Trophoblast cell (in vitro differentiated cells and primary cell): Measurements from ENCODE around the gene MTRF1.

Experiments
- DNase-seq, 2 donors: peaks; one replicate each; pipeline ENCODE4 v3.0.0-alpha.2; 2016
- H2AFZ ChIP-seq: 2 replicates; pipeline ENCODE4 v1.6.1; 2013; ENCODE audit warnings: low read length, moderate library complexity, mild to moderate bottlenecking; ENCODE audit not compliant: insufficient read depth, poor library complexity
- H2AK5ac ChIP-seq: 2 replicates; pipeline ENCODE4 v1.6.1; 2013; ENCODE audit warnings: mild to moderate bottlenecking, low read length
- H2BK120ac ChIP-seq: 2 replicates; pipeline ENCODE4 v1.6.1; 2013; ENCODE audit warnings: low read length, mild to moderate bottlenecking, moderate library complexity; ENCODE audit not compliant: insufficient read depth, poor library complexity
- H2BK12ac ChIP-seq: 2 replicates; pipeline ENCODE4 v1.6.1; 2013; ENCODE audit warnings: mild to moderate bottlenecking, low read length, moderate library complexity
- H2BK5ac ChIP-seq: 2 replicates; pipeline ENCODE4 v1.6.1; 2013; ENCODE audit warnings: low read length, low read depth, moderate library complexity, mild to moderate bottlenecking; ENCODE audit not compliant: poor library complexity
- H3K14ac ChIP-seq: 2 replicates; pipeline ENCODE4 v1.6.1; 2013; ENCODE audit warnings: mild to moderate bottlenecking, low read length
- H3K18ac ChIP-seq: 2 replicates; pipeline ENCODE4 v1.6.1; 2013; ENCODE audit warnings: mild to moderate bottlenecking, low read length
- H3K23ac ChIP-seq: 2 replicates; pipeline ENCODE4 v1.6.1; 2013; ENCODE audit warnings: low read length
- H3K27ac ChIP-seq: 2 replicates; pipeline ENCODE4 v1.5.1; 2013; ENCODE audit warnings: low read depth, mild to moderate bottlenecking, inconsistent platforms, low read length, moderate library complexity
- H3K27me3 ChIP-seq: 2 replicates; pipeline ENCODE4 v1.6.1; 2013; ENCODE audit warnings: inconsistent platforms, mild to moderate bottlenecking, low read length, moderate library complexity; ENCODE audit not compliant: insufficient read depth
- H3K36me3 ChIP-seq, 2 experiments: 1 replicate in 1 of 2; 2 replicates in 1 of 2; pipeline ENCODE4 v1.6.1; 2013; ENCODE audit warnings: low read length in 2 of 2, mild to moderate bottlenecking in 2 of 2, moderate library complexity in 1 of 2; ENCODE audit not compliant: insufficient read depth in 2 of 2, control insufficient read depth in 1 of 2
- H3K4ac ChIP-seq: 2 replicates; pipeline ENCODE4 v1.6.1; 2013; ENCODE audit warnings: low read depth, mild to moderate bottlenecking, low read length, moderate library complexity
- H3K4me1 ChIP-seq, 2 experiments: 1 replicate in 1 of 2; 2 replicates in 1 of 2; pipeline ENCODE4 v1.6.1; 2013; ENCODE audit warnings: low read length in 2 of 2, mild to moderate bottlenecking in 2 of 2, moderate library complexity in 1 of 2; ENCODE audit not compliant: insufficient read depth in 2 of 2, control insufficient read depth in 1 of 2
- H3K4me2 ChIP-seq: 2 replicates; pipeline ENCODE4 v1.6.1; 2013; ENCODE audit warnings: inconsistent platforms, mild to moderate bottlenecking, low read length, moderate library complexity
- H3K4me3 ChIP-seq: 2 replicates; pipeline ENCODE4 v1.5.1; 2013; ENCODE audit warnings: mild to moderate bottlenecking, low read depth, low read length, inconsistent platforms
- H3K79me1 ChIP-seq: one replicate; pipeline ENCODE4 v1.6.1; 2013; ENCODE audit warnings: low read length
- H3K79me2 ChIP-seq: 2 replicates; pipeline ENCODE4 v1.6.1; 2013; ENCODE audit warnings: low read length, mild to moderate bottlenecking; ENCODE audit not compliant: control insufficient read depth, insufficient read depth, poor library complexity
- H3K9ac ChIP-seq: 2 replicates; pipeline ENCODE4 v1.6.1; 2013; ENCODE audit warnings: mild to moderate bottlenecking, low read length
- H3K9me3 ChIP-seq: 2 replicates; pipeline ENCODE4 v1.6.1; 2013; ENCODE audit warnings: low read depth, mild to moderate bottlenecking, control low read depth, inconsistent platforms, low read length; ENCODE audit not compliant: insufficient read depth
- H4K12ac ChIP-seq: 2 replicates; pipeline ENCODE4 v1.6.1; 2013; ENCODE audit warnings: low read depth, mild to moderate bottlenecking, low read length, moderate library complexity
- H4K8ac ChIP-seq: 2 replicates; pipeline ENCODE4 v1.6.1; 2013; ENCODE audit warnings: low read depth, mild to moderate bottlenecking, low read length, moderate library complexity
- H4K91ac ChIP-seq: one replicate; pipeline ENCODE4 v1.6.1; 2013; ENCODE audit warnings: low read depth, mild to moderate bottlenecking, low read length, moderate library complexity
- WGBS: extraction: QIAGEN DNeasy Blood & Tissue Kit; methylation state at CpG from one replicate; pipeline ENCODE4 v1.1.7; 2013; ENCODE audit warnings: missing lambda C conversion rate; ENCODE audit not compliant: insufficient read length, insufficient coverage; ENCODE audit errors: extremely low coverage; 5-methylcytosine and 5-hydroxymethylcytosine counted together

MTRF1 gene

GRCh38 chr13:41268764-41269163, 5.4 kb upstream of the MTRF1 start:
- Histone ChIP-seq H3K4me2 (no peak overlapping the region), H2BK120ac (no peak overlapping the region), H4K12ac (no peak overlapping the region), H3K79me2 (no peaks in the 10 kb centered on the region), H4K8ac (no peak overlapping the region), H2AK5ac (no peak overlapping the region), H4K91ac (no peak overlapping the region), H3K4me1 (no peaks in the 10 kb centered on the region), H2BK5ac (no peak overlapping the region), H3K79me1 (no peaks in the 10 kb centered on the region), H3K18ac (no peak overlapping the region), H3K36me3 (no peaks in the 10 kb centered on the region), H3K14ac (no peak overlapping the region), H3K27ac (no peak overlapping the region), H3K23ac (no peak overlapping the region), H2AFZ (no peak overlapping the region), H2BK12ac (no peak overlapping the region), H3K9me3 (peaks cover 6% of the 10 kb centered on the region), H3K4ac (no peak overlapping the region), H3K9ac (no peak overlapping the region), H3K27me3 (no peaks in the 10 kb centered on the region), H3K4me3 (no peak overlapping the region)
- no CpG with 5 or more reads among the region's 1 CpG for WGBS
- DNase-seq = no peak

GRCh38 chr13:41267106-41267505, 3.7 kb upstream of the MTRF1 start:
- H4K12ac ChIP-seq = no peak overlapping the region
- H2AK5ac ChIP-seq = no peak overlapping the region
- H3K27ac ChIP-seq = no peak overlapping the region
- no peak overlapping the region for H3K4me3 ChIP-seq
- no peak overlapping the region for H2BK12ac ChIP-seq
- DNase-seq = no peak
- no peaks in the 10 kb centered on the region for H3K79me2 ChIP-seq
- no peak overlapping the region for H3K18ac ChIP-seq
- no peak overlapping the region for H3K4me2 ChIP-seq
- H2BK5ac ChIP-seq = no peak overlapping the region
- no peak overlapping the region for H2AFZ ChIP-seq
- H4K8ac ChIP-seq = no peak overlapping the region
- no peak overlapping the region for H4K91ac ChIP-seq
- no peaks in the 10 kb centered on the region for H3K27me3 ChIP-seq
- H3K4ac ChIP-seq = no peak overlapping the region
- H3K23ac ChIP-seq = no peak overlapping the region
- H2BK120ac ChIP-seq = no peak overlapping the region
- H3K9me3 ChIP-seq = peaks cover 6% of the 10 kb centered on the region
- no peak overlapping the region for H3K14ac ChIP-seq
- no peaks in the 10 kb centered on the region for H3K36me3 ChIP-seq
- H3K9ac ChIP-seq = no peak overlapping the region
- H3K4me1 ChIP-seq = peaks cover 0 to 2% of the 10 kb centered on the region in 2 experiments
- peaks cover 2% of the 10 kb centered on the region for H3K79me1 ChIP-seq

- H3K18ac ChIP-seq = no peak overlapping the region
- H2AK5ac ChIP-seq = no peak overlapping the region
- no peak overlapping the region for H3K4me3 ChIP-seq
- H3K4ac ChIP-seq = no peak overlapping the region
- no peak overlapping the region for H4K91ac ChIP-seq
- peaks cover 4 to 11% of the 10 kb centered on the region in 2 experiments for H3K36me3 ChIP-seq
- no peak overlapping the region for H3K23ac ChIP-seq
- H4K8ac ChIP-seq = no peak overlapping the region
- H3K27ac ChIP-seq = no peak overlapping the region
- H4K12ac ChIP-seq = no peak overlapping the region
- peaks cover 2% of the 10 kb centered on the region for H3K79me1 ChIP-seq
- no peak overlapping the region for H3K14ac ChIP-seq
- DNase-seq = no peak
- H2AFZ ChIP-seq = no peak overlapping the region
- H3K79me2 ChIP-seq = no peaks in the 10 kb centered on the region
- H3K9me3 ChIP-seq = no peaks in the 10 kb centered on the region
- H3K9ac ChIP-seq = no peak overlapping the region
- no peak overlapping the region for H2BK12ac ChIP-seq
- H2BK5ac ChIP-seq = no peak overlapping the region
- H3K4me1 ChIP-seq = peaks cover 0 to 2% of the 10 kb centered on the region in 2 experiments
- no peak overlapping the region for H3K4me2 ChIP-seq
- no peaks in the 10 kb centered on the region for H3K27me3 ChIP-seq
- whole genome bisulfite sequencing = no CpG with 5 or more reads among the region's 6 CpGs
- H2BK120ac ChIP-seq = no peak overlapping the region
Observed at GRCh38 chr13:41259875-41260501, 3.4 kb downstream of the MTRF1 start.

DNA sequence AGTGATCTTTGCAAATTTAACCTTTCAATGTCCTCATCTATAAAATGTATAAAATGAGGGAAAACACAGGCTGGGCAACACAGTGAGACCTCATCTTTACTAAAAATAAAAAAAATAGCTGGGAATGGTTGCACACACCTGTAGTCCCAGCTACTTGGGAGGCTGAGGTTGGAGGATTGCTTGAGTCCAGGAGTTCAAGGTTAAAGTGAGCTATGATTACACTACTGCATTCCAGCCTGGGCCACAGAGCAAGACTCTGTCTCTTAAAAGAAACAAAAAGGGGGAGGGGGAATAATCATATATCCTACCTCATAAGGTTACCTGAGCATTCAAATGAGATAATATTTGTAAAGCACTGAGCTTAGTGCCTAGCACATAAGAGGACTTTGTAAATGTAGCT, 5.8 kb downstream of the MTRF1 start:
- no peaks in the 10 kb centered on the region for H3K79me1 ChIP-seq
- no peak overlapping the region for H2AFZ ChIP-seq
- no peak for DNase-seq
- peaks cover 0 to under 1% of the 10 kb centered on the region in 2 experiments for H3K4me1 ChIP-seq
- no peak overlapping the region for H3K18ac ChIP-seq
- no peak overlapping the region for H2AK5ac ChIP-seq
- no peak overlapping the region for H2BK120ac ChIP-seq
- no peak overlapping the region for H3K9ac ChIP-seq
- H4K91ac ChIP-seq = no peak overlapping the region
- no peaks in the 10 kb centered on the region for H3K79me2 ChIP-seq
- H4K12ac ChIP-seq = no peak overlapping the region
- no peak overlapping the region for H3K4me2 ChIP-seq
- H3K23ac ChIP-seq = no peak overlapping the region
- peaks cover 4 to 11% of the 10 kb centered on the region in 2 experiments for H3K36me3 ChIP-seq
- H3K4ac ChIP-seq = no peak overlapping the region
- no peak overlapping the region for H4K8ac ChIP-seq
- no peaks in the 10 kb centered on the region for H3K27me3 ChIP-seq
- H3K9me3 ChIP-seq = no peaks in the 10 kb centered on the region
- H3K4me3 ChIP-seq = no peak overlapping the region
- no peak overlapping the region for H2BK5ac ChIP-seq
- no peak overlapping the region for H3K27ac ChIP-seq
- H3K14ac ChIP-seq = no peak overlapping the region
- no peak overlapping the region for H2BK12ac ChIP-seq
